DMS53 (cell line): ENCODE results near the gene APBB3.
A peak's percentile ranks its signal among the peaks of the same experiment; 100 is the strongest.

Source experiments
- DNase-seq: peaks from one replicate; lab custom pipeline; 2025; lab: John Stamatoyannopoulos, UW

APBB3 gene

GRCh38 chr5:140553657-140554056 lies 10.7 kb downstream of the APBB3 start:
- no peak for DNase-seq

- DNase-seq: no peak
Observed at GRCh38 chr5:140551872-140552271, 12.5 kb downstream of the APBB3 start.

DNA sequence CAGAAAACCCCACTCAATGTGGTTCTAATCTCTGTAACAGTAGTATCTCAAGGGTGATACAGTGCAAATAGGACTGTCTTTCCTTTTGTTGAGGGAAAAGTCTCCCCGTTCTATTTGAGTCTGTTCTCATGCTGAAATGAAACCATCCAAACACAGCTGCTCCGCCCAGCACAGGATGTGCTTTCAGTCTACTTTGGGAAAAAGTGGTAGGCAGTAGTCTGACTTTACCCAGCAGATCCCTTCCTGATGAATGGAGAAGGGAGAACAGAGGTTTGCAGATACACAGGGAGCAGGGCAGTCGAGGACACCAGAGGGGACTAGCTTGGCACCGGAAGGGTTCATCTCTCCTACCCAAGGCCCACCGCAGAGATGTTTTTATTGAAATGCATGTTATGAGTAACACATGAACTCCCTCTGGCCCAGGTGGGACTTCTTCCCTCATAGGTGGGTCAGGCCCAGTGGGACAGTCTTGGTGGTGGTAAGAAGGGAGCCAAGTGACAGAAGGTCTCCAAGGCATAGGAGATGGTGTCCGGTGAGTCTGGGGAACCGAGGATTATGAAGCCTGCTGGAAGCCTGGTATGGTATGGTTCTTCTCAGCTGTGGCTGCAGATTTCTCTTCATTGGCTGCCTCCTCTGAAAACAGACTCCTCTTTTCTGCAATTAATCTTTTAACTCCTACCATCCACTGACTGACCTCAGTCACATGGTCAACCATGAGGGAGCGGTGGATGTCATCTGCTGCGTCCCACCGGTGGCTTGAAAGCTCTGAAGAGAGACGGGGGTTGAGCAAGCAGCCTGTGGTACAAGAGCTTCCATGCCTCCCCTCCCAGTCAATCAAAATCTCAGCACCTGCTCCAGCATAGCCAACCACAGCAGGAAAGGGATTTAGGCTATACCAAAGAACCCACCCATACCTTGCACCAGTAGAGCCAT lies 14.0 kb downstream of the APBB3 start:
- no peak for DNase-seq

- DNase-seq: peak; percentile 69
Observed at GRCh38 chr5:140549237-140550144, 14.9 kb downstream of the APBB3 start.

GRCh38 chr5:140548791-140549190 lies 15.6 kb downstream of the APBB3 start:
- no peak for DNase-seq

DNA sequence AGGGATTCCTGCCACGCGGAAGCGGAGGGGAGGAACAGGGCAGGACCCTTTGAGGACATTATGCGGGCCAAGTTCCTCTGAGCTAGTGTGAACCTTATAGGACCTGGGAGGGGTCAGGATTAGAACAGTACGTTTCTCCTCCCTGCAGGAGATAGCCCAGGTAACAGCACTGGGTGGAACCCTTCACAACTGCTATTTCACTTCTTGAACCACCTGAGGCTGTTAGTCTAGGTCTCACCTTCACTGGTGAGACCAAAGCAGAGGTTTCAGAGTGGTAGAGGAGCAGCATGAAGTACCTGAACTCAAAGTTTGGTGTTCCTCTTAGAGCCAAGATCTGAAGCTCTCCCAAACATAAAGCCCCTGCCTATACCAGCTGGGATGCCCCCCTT lies 16.1 kb downstream of the APBB3 start:
- DNase-seq: no peak

DNA sequence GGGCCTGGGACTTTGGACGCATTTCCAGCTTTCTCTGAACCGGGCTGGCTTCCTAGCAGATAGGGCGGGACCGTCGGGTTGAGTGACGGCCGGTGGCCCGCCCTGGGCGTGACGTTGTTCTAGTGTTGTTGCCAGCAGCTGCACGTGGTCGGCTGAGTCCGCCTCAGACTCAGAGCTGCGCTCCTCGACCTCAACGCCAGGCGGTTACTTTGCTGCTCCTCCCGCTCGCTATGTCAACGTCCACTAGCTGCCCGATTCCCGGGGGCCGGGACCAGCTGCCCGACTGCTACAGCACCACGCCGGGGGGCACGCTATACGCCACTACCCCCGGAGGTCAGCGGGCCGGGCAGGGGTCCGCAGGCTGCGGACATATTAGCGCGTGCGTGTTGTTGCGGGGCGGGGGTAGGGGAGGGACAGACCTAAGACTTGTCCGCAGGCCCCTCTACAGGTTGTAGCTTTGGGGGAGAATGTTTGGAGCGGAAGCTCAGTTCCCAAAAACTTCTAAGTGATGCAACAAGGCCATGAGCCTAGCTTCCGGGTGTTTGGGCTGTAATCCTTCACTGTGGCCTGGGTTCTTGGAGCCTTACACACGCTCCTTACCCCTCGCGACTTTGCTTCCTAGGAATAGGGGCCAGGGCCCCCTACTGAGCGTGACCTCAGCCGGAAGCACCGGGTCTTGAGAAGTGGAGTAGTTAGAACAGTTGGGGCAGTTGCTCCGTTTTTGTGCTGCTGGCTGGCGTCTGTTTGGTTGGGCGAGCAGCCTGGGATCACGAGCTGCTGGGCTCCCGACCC lies 16.7 kb downstream of the APBB3 start, which contains the start of gene EIF4EBP3:
TSS of gene EIF4EBP3 (plus strand) at position 155 of the 792 bp plus-strand sequence. CDS start at position 231, 76 bp downstream.
- DNase-seq: peak; percentile 99

DNA sequence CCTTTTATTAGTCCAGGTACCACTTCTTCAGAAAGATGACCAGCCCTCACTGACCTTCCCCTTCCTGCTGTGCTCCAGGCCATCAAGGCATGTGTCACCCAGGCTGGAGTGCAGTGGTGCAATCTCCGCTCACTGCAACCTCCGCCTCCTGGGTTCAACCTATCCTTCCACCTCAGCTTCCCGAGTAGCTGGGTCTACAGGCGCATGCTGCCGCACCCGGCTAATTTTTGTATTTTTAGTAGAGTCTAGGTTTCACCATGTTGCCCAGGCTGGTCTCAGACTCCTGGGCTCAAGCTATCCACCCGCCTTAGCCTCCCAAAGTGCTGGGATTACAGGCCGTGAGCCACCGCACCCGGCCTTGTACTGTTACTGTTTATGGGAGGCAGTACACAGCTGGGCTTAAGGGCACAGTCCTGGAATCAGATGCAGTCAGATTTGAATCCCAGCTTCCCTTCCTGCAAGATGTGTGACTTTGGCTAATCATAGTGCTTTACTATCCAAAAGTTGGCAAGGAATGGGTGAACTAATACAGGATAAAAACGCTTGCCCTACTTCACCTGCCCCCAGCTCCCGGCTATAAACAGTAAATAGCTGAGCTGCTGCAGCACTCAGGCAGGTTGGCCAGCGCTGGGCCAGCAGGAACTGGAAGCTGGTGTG lies 17.4 kb downstream of the APBB3 start:
- peak; percentile 60 for DNase-seq

- no peak for DNase-seq
Observed at GRCh38 chr5:140545606-140546005, 18.8 kb downstream of the APBB3 start.

GRCh38 chr5:140544986-140545385 lies 19.4 kb downstream of the APBB3 start:
- no peak for DNase-seq

- DNase-seq: no peak
Observed at GRCh38 chr5:140542972-140543371, 21.4 kb downstream of the APBB3 start.

DNA sequence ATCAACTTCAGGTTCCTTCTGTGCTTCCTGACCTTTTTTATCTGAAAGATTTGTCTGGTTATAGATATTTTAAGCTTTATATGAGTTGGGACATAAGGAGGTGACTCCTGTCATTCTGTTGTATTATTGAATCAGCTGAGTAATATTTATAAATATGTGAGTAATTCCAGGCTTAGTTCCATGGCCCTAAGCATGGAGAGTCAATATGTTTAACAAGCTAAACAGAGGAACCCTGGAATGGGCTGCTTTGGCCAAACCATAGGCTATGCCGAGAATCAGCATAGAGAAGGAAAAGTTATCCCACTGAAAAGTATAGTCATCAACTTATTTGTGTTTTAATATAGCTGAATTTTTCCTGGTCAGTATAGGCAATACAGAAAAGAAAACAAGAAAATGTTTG lies 24.2 kb downstream of the APBB3 start:
- DNase-seq: no peak

GRCh38 chr5:140524003-140524402 lies 40.4 kb downstream of the APBB3 start:
- no peak for DNase-seq

DNA sequence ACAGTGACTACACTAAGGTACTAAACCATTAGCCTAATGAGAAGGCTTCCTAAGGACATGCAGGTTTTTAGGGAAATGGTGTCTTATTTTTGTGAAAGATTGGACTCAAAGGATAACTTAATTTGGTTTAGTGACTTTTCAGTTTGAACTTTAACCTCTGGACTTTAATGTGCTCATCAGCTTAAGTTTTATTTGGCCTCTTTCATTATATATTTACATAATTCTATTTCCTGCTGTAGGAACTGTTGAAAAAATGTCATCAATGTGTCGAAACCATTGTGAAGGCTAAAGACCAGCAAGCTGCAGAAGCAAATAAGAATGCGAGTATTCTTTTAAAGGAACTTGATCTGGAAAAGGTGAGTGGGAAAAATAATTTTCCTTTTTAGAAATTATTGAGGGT lies 51.3 kb downstream of the APBB3 start:
- DNase-seq: no peak

- no peak for DNase-seq
Observed at GRCh38 chr5:140509898-140510297, 54.5 kb downstream of the APBB3 start.
